Common myeloid progenitor, CD34-positive (primary cell): ENCODE measurements around the gene CLK3.
A peak's percentile ranks its signal among the peaks of the same experiment; 100 is the strongest.

ENCODE experiments used
- CTCF ChIA-PET: fragments of 350-600 bp; sonication (Branson Sonifier 250); formaldehyde crosslinking; loops from one replicate; lab custom pipeline; 2021; ENCODE audit warnings: antibody characterized with exemption; lab: Charles Lee
- POLR2A ChIA-PET: fragments of 350-600 bp; sonication (Branson Sonifier 250); formaldehyde crosslinking; loops from one replicate; lab custom pipeline; 2021; ENCODE audit warnings: antibody characterized with exemption; lab: Charles Lee
- DNase-seq, 3 donors: peaks; one replicate each; pipeline versions ENCODE4 v3.0.0 to v3.0.0-alpha.2; 2013
- H3K27ac ChIP-seq, 2 experiments: 1 replicate in 1 of 2; 2 replicates in 1 of 2; pipeline ENCODE4 v1.7.0; 2013; ENCODE audit warnings: inconsistent platforms in 2 of 2, low read length in 2 of 2, mild to moderate bottlenecking in 2 of 2, low read depth in 1 of 2, moderate library complexity in 1 of 2; ENCODE audit not compliant: severe bottlenecking in 2 of 2, insufficient read depth in 1 of 2, poor library complexity in 1 of 2
- H3K27me3 ChIP-seq, 5 experiments: replicated peaks in 2 of 5; 1 replicate in 3 of 5; 2 replicates in 2 of 5; pipeline versions ENCODE4 v1.6.1 to v1.7.0; 2013; ENCODE audit warnings: low read length in 4 of 5, mild to moderate bottlenecking in 2 of 5, moderate library complexity in 2 of 5, inconsistent platforms in 1 of 5; ENCODE audit not compliant: insufficient read depth in 5 of 5, control insufficient read depth in 4 of 5
- H3K36me3 ChIP-seq, 4 experiments: 1 replicate in 2 of 4; 2 replicates in 2 of 4; pipeline versions ENCODE4 v1.6.1 to v1.7.0; 2013; ENCODE audit warnings: low read length in 3 of 4, control low read depth in 1 of 4, mild to moderate bottlenecking in 1 of 4; ENCODE audit not compliant: control insufficient read depth in 4 of 4, insufficient read depth in 4 of 4
- H3K4me1 ChIP-seq, 4 experiments: 1 replicate in 3 of 4; 2 replicates in 1 of 4; pipeline versions ENCODE4 v1.6.1 to v1.7.1; 2013; ENCODE audit warnings: low read length in 3 of 4, mild to moderate bottlenecking in 3 of 4, control low read depth in 1 of 4, inconsistent platforms in 1 of 4, moderate library complexity in 1 of 4; ENCODE audit not compliant: control insufficient read depth in 4 of 4, insufficient read depth in 4 of 4; ENCODE audit errors: control extremely low read depth in 1 of 4
- H3K4me3 ChIP-seq, 7 experiments: 1 replicate in 4 of 7; 2 replicates in 3 of 7; pipeline versions ENCODE4 v1.5.1 to v1.7.0; 2013; ENCODE audit warnings: mild to moderate bottlenecking in 7 of 7, low read length in 6 of 7, moderate library complexity in 6 of 7, inconsistent platforms in 2 of 7, low read depth in 2 of 7, control low read depth in 1 of 7; ENCODE audit not compliant: insufficient read depth in 4 of 7, control insufficient read depth in 1 of 7; ENCODE audit errors: extremely low read depth in 1 of 7
- H3K9me3 ChIP-seq, 5 experiments: 1 replicate in 4 of 5; 2 replicates in 1 of 5; pipeline versions ENCODE4 v1.6.1 to v1.7.1; 2013; ENCODE audit warnings: low read length in 4 of 5, mild to moderate bottlenecking in 2 of 5, inconsistent platforms in 1 of 5, low read depth in 1 of 5, moderate library complexity in 1 of 5; ENCODE audit not compliant: control insufficient read depth in 4 of 5, insufficient read depth in 2 of 5; ENCODE audit errors: control extremely low read depth in 1 of 5
- WGBS: methylation state at CpG from one replicate; pipeline ENCODE4 v1.1.5; 2013; ENCODE audit not compliant: insufficient coverage; 5-methylcytosine and 5-hydroxymethylcytosine counted together

CLK3 gene

DNA sequence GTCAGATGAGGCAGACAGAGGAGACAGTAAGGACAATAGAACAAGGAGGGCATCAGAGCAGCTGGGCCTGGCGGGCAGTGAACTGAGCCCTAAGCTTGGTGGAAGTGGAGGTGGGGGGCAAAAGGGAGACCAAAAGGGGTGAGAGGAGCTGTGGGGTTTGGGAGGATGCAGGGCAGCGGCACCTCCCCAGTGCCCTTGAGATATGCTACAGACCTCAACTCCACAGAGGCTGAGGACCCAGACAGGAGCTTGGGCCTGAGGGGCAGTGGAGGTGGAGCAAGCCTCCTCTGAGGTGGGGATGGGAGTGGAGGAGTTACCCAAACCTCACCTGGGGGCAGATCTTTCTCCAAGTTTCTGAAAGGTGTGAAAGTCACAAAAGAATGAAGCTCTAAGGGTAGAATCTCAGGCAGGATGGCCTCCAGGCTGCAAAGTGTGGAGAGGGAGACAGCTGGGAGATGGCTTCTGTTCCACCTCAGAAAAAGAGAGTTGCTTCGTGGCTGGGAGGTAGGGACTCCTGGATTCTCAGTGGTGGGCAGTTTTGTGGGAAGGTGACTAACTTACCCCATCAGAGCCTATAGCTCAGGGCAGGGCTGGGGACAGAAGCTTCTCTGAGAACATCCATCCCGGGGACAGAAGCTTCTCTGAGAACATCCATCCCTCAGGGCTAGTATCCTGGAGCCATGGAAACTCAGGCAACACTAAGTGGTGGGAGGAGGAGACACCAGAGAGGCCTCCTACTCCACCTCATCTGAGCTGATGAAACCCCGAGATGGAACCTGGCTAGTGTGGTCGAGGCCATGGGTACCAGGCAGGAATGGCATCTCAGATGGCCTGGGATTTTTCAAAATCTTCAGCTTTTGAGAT lies 2.3 kb upstream of the CLK3 start:
- H3K27ac ChIP-seq = no peak overlapping the region

DNA sequence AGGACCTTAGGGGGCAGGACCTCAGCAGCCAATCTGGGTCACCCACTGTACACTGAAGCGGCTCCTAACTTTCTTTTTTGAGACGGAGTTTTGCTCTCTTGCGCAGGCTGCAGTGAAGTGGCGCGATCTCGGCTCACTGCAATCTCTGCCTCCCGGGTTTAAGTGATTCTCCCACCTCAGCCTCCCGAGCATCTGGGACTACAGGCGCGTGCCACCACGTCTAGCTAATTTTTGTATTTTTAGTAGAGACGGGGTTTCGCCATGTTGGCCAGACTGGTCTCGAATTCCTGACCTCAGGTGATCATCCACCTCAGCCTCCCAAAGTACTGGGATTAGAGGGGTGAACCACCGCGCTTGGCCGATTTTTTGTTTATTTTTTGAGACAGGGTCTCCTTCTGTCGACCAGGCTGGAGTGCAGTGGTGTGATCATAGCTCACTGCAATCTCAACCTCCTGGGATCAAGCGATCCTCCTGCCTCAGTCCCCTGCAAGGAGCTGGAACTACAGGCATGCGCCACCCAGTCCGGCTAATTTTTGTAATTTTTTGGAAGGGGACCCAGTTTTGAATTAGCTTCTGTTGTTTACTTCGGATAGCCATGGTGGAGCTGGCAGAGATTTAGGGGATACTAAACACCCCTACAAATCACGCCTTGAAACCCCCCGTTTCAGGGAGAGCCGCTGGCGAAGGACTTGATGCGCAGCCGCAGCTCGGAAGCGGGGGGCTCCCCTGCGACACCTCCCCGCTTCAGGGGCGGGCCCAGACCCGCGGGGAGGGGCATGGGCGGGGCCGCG lies 1.5 kb upstream of the CLK3 start:
- no peak overlapping the region for H3K27ac ChIP-seq
- H3K4me3 ChIP-seq = peak overlapping the region in 5 of 7 experiments; percentile 24 to 97 (median 95)
- no peaks in the 10 kb centered on the region for H3K9me3 ChIP-seq
- CTCF ChIA-PET = interaction anchor here (1.0 to 17.5 kb wide), 4 partner anchors 16 to 68 kb away, joined by 3 to 302 read pairs (median 4); no protein-coding TSS in a partner anchor
- no peaks in the 10 kb centered on the region for H3K27me3 ChIP-seq
- H3K36me3 ChIP-seq = peaks cover 2 to 18% (median 5%) of the 10 kb centered on the region in 4 experiments
- POLR2A ChIA-PET = interaction anchor here (1.1 to 1.6 kb wide), 2 partner anchors 16 to 153 kb away, joined by 5 read pairs; partner anchors contain the start of gene UBL7
- peaks cover 8 to 43% (median 29%) of the 10 kb centered on the region in 4 experiments for H3K4me1 ChIP-seq
- 55% methylated on average over 28 of the region's 38 CpGs for WGBS
- DNase-seq = no peak

More for the DNA sequence above, 2.3 kb upstream of the CLK3 start:
- WGBS = 95% methylated on average over 3 of the region's 6 CpGs
- H3K36me3 ChIP-seq = peaks cover 0 to 10% (median under 1%) of the 10 kb centered on the region in 4 experiments
- POLR2A ChIA-PET = interaction anchor here (1.1 to 1.6 kb wide), 2 partner anchors 15 to 152 kb away, joined by 5 read pairs; partner anchors contain the start of gene UBL7
- H3K4me3 ChIP-seq = no peak overlapping the region
- no peaks in the 10 kb centered on the region for H3K27me3 ChIP-seq
- CTCF ChIA-PET = interaction anchor here (0.5 to 17.5 kb wide), 5 partner anchors 19 to 239 kb away, joined by 3 to 302 read pairs (median 4); no protein-coding TSS in a partner anchor
- no peak for DNase-seq
- H3K4me1 ChIP-seq = peaks cover 8 to 43% (median 29%) of the 10 kb centered on the region in 4 experiments
- H3K9me3 ChIP-seq = no peaks in the 10 kb centered on the region

DNA sequence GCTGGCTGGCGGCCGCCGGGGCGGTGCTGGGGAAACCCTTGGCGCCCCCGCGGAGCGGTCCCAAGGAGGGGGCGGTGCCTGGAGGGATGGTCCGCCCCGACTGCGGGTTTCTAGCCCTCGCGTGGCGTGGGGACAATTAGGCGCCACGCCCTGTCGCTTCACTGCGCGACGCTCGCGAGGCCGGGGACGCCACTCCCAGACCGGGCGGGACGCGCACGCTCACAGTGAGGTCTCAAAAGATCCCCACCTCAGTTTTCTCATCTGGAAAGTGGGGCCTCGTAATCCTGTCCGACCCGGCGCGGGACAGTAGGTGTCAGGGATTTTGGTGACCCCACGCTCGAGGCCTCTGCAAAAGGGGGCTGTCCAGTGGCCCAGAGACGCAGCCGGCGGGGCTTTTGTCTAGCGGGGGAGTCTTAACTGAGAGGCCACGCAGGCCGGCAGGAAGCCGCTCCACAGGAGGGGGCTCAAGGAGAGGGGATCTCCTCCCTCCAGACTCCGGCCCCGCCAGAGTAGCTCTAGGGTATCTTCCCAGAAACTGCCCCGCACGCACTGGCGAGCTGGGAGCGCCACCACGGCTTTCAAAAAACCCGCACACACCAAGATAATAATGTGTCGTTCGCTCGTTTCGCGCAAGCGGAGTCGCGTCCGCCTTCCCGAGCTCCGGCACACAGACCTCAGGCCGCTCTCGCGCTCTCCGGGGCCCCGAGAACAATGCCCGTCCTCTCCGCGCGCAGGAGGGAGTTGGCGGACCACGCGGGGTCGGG lies 710 bp upstream of the CLK3 start:
- Histone ChIP-seq H3K27ac (peak overlapping the region; percentile 77 to 99), H3K4me1 (peaks cover 8 to 43% (median 29%) of the 10 kb centered on the region in 4 experiments), H3K36me3 (peaks cover 7 to 26% (median 12%) of the 10 kb centered on the region in 4 experiments), H3K27me3 (no peaks in the 10 kb centered on the region), H3K4me3 (peak overlapping the region; percentile 62 to 98 (median 95)), H3K9me3 (no peaks in the 10 kb centered on the region)
- DNase-seq = peak; percentile 82 to 91 (median 88)
- WGBS = 0% methylated on average over 68 of the region's 76 CpGs
- ChIA-PET POLR2A (interaction anchor here (1.1 to 1.6 kb wide), 3 partner anchors 16 to 154 kb away, joined by 4 to 5 read pairs (median 5); partner anchors contain the start of gene UBL7), CTCF (interaction anchor here (1.0 to 17.5 kb wide), 3 partner anchors 16 to 69 kb away, joined by 3 to 302 read pairs (median 4); no protein-coding TSS in a partner anchor)

DNA sequence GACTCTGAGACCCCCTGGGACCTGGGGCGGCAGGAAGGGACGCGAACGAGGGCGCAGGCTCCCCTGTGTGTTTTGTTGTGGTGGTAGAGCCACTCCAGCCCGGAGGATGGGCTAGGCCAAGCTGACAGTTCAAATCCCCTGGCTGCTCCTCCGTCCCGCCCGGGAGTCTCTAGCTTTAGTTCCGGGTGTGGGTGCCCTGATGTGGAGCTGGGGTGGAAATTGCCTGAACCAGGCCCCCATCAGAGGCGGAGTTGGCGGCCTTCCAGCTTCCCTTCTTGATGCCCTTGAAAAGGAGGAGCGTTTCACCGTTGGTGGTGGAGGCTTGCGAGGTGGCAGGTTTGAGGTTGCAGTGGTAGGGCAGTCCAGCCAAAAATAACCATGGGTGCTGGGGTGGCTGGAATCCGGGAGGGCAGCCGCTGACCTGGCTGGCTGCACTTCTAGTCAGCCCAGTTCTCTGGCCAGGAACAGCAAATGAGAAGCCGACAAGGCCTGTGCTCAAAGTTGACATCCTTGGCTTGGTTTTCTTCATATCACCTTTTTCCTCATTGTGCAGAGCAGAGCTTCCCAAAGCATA lies 817 bp downstream of the CLK3 start:
- H3K4me1 ChIP-seq = peaks cover 8 to 34% (median 30%) of the 10 kb centered on the region in 4 experiments
- WGBS = 3% methylated on average over 17 of the region's 18 CpGs

DNA sequence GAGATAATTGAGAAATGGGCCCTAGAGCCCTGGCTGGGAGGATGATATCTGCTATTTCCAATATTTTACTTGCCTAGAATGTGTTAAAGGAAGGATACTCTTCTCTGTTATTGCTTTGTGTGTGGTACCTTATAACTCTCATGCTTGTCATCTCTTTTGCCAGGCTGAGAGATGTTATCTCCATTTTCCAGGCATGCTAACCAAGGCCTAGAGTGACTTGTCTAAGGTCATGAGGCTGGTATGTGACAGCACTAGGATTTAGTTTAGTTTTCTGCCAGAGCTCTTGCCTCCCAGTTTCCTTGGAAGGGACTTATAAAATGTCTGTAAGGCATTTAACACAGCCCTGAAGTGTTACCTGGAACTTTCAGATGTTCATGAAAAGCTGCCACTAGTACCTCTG lies 1.4 kb downstream of the CLK3 start:
- DNase-seq = no peak
- H3K9me3 ChIP-seq = no peaks in the 10 kb centered on the region

More for the DNA sequence above, 817 bp downstream of the CLK3 start:
- DNase-seq = peak; percentile 69 to 84 (median 83)
- no peaks in the 10 kb centered on the region for H3K27me3 ChIP-seq
- peak overlapping the region; percentile 97 to 99 for H3K27ac ChIP-seq
- H3K4me3 ChIP-seq = peak overlapping the region; percentile 62 to 98 (median 95)
- POLR2A ChIA-PET = interaction anchor here (0.6 to 1.4 kb wide), 4 partner anchors 11 to 74 kb away, joined by 3 to 4 read pairs (median 4); no protein-coding TSS in a partner anchor
- peaks cover 10 to 40% (median 27%) of the 10 kb centered on the region in 4 experiments for H3K36me3 ChIP-seq
- CTCF ChIA-PET = interaction anchor here (0.7 to 17.5 kb wide), 8 partner anchors 9 to 238 kb away, joined by 3 to 302 read pairs (median 4); no protein-coding TSS in a partner anchor
- H3K9me3 ChIP-seq = no peaks in the 10 kb centered on the region

More for the DNA sequence above, 1.4 kb downstream of the CLK3 start:
- Histone ChIP-seq H3K27ac (peak overlapping the region; percentile 97 to 99), H3K27me3 (no peaks in the 10 kb centered on the region), H3K4me3 (peak overlapping the region in 6 of 7 experiments; percentile 62 to 98 (median 96)), H3K36me3 (peaks cover 10 to 45% (median 32%) of the 10 kb centered on the region in 4 experiments), H3K4me1 (peaks cover 8 to 34% (median 30%) of the 10 kb centered on the region in 4 experiments)
- ChIA-PET POLR2A (interaction anchor here (0.9 kb wide), 1 partner anchor 13 kb away, joined by 3 read pairs; no protein-coding TSS in a partner anchor), CTCF (interaction anchor here (0.7 to 17.5 kb wide), 10 partner anchors 8 to 242 kb away, joined by 3 to 302 read pairs (median 4); no protein-coding TSS in a partner anchor)
